Kidney (tissue), 14 donors: ENCODE data around the gene BCKDHB. TPM values are rescaled to one million over a fixed set of nuclear protein-coding genes. Genes with fewer than 3 reads are reported as not detected.
A peak's percentile ranks its signal among the peaks of the same experiment; 100 is the strongest.

ENCODE experiments used
- DNase-seq, 5 donors: peaks; one replicate each; pipeline ENCODE4 v3.0.0-alpha.2; 2013 to 2020
- FAIRE-seq: peaks from 2 replicates; lab custom pipeline; 2012; peaks lifted over from hg19 to GRCh38; lab: Jason Lieb, UNC
- H3K27ac ChIP-seq, 2 donors: one replicate each; pipeline ENCODE4 v1.7.0; 2013; ENCODE audit warnings: low read depth in 2 of 2, low read length in 2 of 2, inconsistent platforms in 1 of 2
- H3K27me3 ChIP-seq: one replicate; pipeline ENCODE4 v1.7.1; 2013; ENCODE audit warnings: low read length, inconsistent platforms; ENCODE audit not compliant: control insufficient read depth, insufficient read depth
- H3K36me3 ChIP-seq, 3 donors: one replicate each; pipeline versions ENCODE4 v1.7.0 to v1.7.1; 2013; ENCODE audit warnings: low read length in 3 of 3, control low read depth in 1 of 3, inconsistent platforms in 1 of 3; ENCODE audit not compliant: insufficient read depth in 3 of 3, control insufficient read depth in 2 of 3
- H3K4me1 ChIP-seq, 3 donors: one replicate each; pipeline versions ENCODE4 v1.7.0 to v1.7.1; 2013; ENCODE audit warnings: low read length in 3 of 3, inconsistent platforms in 1 of 3, low read depth in 1 of 3; ENCODE audit not compliant: control insufficient read depth in 2 of 3, insufficient read depth in 2 of 3
- H3K4me3 ChIP-seq, 3 donors: one replicate each; pipeline versions ENCODE4 v1.7.0 to v1.8.1; 2013; ENCODE audit warnings: low read length in 3 of 3, control low read depth in 1 of 3, inconsistent platforms in 1 of 3
- H3K9ac ChIP-seq, 3 donors: one replicate each; pipeline versions ENCODE4 v1.7.0 to v1.7.1; 2013; ENCODE audit warnings: low read length in 3 of 3, control low read depth in 1 of 3, inconsistent platforms in 1 of 3
- H3K9me3 ChIP-seq, 3 donors: one replicate each; pipeline versions ENCODE4 v1.7.0 to v1.7.1; 2013; ENCODE audit warnings: low read length in 3 of 3, control low read depth in 1 of 3, inconsistent platforms in 1 of 3; ENCODE audit not compliant: control insufficient read depth in 2 of 3, insufficient read depth in 1 of 3
- intact Hi-C: fragments of 100-400 bp; cut with DNase I; formaldehyde crosslinking; loops from one replicate; pipeline ENCODE4 v1.11.1; 2022
- polyA plus RNA-seq: library from polyadenylated mRNA; stranded (reverse); fragments of 350-450 nt; fragmentation: Illumina TruSeq; extraction: RNeasy Lipid Tissue Mini Kit (QIAGEN cat#74804); gene quantifications from one replicate; pipeline ENCODE4 v1.2.3, GENCODE V29; 2014; ENCODE audit warnings: low read depth, low replicate concordance; ENCODE audit not compliant: insufficient read depth
- total RNA-seq: library from RNA; stranded (reverse); fragmentation: NEBNext Ultra II Directional; extraction: Animal tissue kit (Norgen Biotek cat#: 25700); gene quantifications from one replicate; pipeline ENCODE4 v1.2.1, GENCODE V29; 2021
- TF ChIP-seq, protein P1 (sequence below): IDR thresholded peaks from 3 replicates; pipeline ENCODE4 v1.5.1; 2012; ENCODE audit warnings: mild to moderate bottlenecking, moderate library complexity, borderline replicate concordance; ENCODE audit not compliant: insufficient read depth; ENCODE audit errors: extremely low read depth
- donor health status: control.
- donor health status: control.
- donor health status: control.
- donor health status: control.
- donor health status: control.
- donor health status: DM: yes; HTN: yes; CAD: no.
- donor health status: Normal renal cell carcinoma (clear cell type).

Gene BCKDHB
- total and polyA plus RNA-seq, 2 donors from 2014 or later = 21.0 to 22.8 TPM

DNA sequence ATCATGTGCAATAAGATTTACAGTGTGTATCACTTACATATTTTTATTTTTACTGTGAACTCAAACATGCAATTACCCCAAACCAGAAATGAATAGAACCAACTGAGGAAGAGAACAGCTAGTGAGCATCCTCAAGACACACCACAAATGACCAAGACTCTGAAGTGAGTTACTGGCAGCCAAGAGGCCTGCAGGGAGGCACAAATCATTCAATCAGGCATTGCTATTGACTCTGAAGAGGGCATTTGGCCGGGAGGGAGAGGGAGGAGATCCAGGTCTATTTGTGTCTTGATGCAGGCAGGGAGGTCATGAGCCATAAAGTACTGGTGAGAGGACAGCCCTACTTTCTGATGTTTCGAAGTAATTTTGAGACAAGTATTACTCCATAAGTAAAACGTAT is 257.7 kb downstream of the BCKDHB start:
- Histone ChIP-seq H3K36me3 (no peaks in the 10 kb centered on the region), H3K4me3 (no peak overlapping the region), H3K9me3 (no peaks in the 10 kb centered on the region), H3K9ac (no peak overlapping the region), H3K4me1 (no peaks in the 10 kb centered on the region), H3K27ac (no peak overlapping the region), H3K27me3 (no peaks in the 10 kb centered on the region)
- DNase-seq (no peak), FAIRE-seq (no peak)
- intact Hi-C loops = no loop called here
- TF ChIP-seq, protein P1, sequence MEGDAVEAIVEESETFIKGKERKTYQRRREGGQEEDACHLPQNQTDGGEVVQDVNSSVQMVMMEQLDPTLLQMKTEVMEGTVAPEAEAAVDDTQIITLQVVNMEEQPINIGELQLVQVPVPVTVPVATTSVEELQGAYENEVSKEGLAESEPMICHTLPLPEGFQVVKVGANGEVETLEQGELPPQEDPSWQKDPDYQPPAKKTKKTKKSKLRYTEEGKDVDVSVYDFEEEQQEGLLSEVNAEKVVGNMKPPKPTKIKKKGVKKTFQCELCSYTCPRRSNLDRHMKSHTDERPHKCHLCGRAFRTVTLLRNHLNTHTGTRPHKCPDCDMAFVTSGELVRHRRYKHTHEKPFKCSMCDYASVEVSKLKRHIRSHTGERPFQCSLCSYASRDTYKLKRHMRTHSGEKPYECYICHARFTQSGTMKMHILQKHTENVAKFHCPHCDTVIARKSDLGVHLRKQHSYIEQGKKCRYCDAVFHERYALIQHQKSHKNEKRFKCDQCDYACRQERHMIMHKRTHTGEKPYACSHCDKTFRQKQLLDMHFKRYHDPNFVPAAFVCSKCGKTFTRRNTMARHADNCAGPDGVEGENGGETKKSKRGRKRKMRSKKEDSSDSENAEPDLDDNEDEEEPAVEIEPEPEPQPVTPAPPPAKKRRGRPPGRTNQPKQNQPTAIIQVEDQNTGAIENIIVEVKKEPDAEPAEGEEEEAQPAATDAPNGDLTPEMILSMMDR = no peak

DNA sequence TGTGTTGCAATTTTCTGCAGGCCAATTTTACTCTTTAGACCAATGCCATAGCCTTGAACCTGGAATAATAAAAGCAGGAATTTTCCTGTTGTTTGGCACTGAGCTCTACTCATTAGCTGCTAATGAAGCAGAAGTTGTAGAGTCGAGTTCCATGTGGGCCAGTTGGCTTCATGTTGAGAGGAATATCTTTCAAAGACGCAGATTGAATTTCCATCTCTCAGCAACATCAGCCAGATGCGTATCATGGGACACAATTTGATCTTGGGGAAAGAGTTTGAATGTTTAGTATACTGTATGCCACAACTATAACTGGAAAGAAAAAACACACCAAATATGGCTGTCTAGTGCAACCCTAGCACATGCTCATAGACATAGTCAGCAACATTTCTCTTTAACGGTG is 259.6 kb downstream of the BCKDHB start:
- intact Hi-C loops = no loop called here
- DNase-seq (no peak), FAIRE-seq (no peak)
- H3K36me3 ChIP-seq = no peaks in the 10 kb centered on the region
- H3K27ac ChIP-seq = no peak overlapping the region
- no peak overlapping the region for H3K9ac ChIP-seq
- TF ChIP-seq, protein P1 = no peak
- H3K4me3 ChIP-seq = no peak overlapping the region
- no peaks in the 10 kb centered on the region for H3K27me3 ChIP-seq
- H3K9me3 ChIP-seq = peaks cover 0 to 2% (median 0%) of the 10 kb centered on the region in 3 donors
- no peaks in the 10 kb centered on the region for H3K4me1 ChIP-seq

- TF ChIP-seq, protein P1 = no peak
Measured at GRCh38 chr6:80366714-80367113, 260.2 kb downstream of the BCKDHB start.

GRCh38 chr6:80376411-80376810 is 269.9 kb downstream of the BCKDHB start:
- no peaks in the 10 kb centered on the region for H3K36me3 ChIP-seq
- no peak for FAIRE-seq
- DNase-seq = no peak
- no peak overlapping the region for H3K4me3 ChIP-seq
- TF ChIP-seq, protein P1 = no peak
- no peaks in the 10 kb centered on the region for H3K9me3 ChIP-seq
- H3K27ac ChIP-seq = no peak overlapping the region
- no peaks in the 10 kb centered on the region for H3K27me3 ChIP-seq
- no peaks in the 10 kb centered on the region for H3K4me1 ChIP-seq
- H3K9ac ChIP-seq = no peak overlapping the region
- intact Hi-C loops = no loop called here

More at GRCh38 chr6:80366714-80367113, 260.2 kb downstream of the BCKDHB start:
- Histone ChIP-seq H3K9ac (no peak overlapping the region), H3K36me3 (no peaks in the 10 kb centered on the region), H3K9me3 (peaks cover 0 to 2% (median 0%) of the 10 kb centered on the region in 3 donors), H3K27ac (no peak overlapping the region), H3K4me3 (no peak overlapping the region), H3K4me1 (no peaks in the 10 kb centered on the region), H3K27me3 (no peaks in the 10 kb centered on the region)
- FAIRE-seq (no peak), DNase-seq (peak in 2 of 5 donors; percentile 10 to 28)
- intact Hi-C loops = no loop called here
